ENCODE measurements around the gene P4HB. TPM values are rescaled to one million over a fixed set of nuclear protein-coding genes. Genes with fewer than 3 reads are reported as not detected.

Gene P4HB
- polyA plus RNA-seq, 1 of the 3 experiments (the other 2 are of a cell fraction) = 165 TPM

DNA sequence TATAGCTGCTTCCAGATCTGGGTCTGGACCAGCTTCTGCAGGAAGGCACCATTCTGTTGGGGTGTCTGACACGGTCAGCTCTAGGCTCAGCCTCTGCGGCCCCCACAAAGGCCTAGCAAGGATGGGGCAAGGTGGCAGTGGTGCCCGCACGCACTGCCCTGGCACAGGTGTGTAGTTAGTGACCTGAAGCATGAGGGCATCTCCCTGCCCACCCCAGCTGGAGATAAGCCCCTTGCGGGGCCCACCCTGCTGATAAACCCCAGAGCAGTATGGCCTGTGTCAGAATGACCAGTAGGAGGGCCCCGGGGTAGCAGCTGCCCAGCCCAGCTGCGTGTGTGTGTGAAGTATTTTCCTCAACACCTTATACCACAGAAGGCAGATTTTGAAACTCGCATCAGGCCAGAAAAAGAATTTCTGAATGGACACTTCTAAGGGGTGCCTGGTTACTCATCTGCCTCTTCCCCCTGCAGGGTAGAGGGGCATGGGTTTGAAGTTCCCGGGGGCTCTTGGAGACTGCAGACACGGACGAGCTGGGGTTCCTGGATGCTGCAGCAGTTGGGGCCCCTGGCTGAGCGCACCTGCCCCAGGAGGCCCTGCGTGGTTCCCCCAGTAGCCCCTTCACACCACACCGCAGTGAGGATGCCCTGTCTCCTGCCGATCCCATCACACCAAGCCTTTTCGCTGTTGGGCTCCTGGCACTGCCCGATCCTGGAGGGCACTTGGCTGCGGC, 6.3 kb upstream of the P4HB start:
- Histone ChIP-seq H3K9me2 (no peaks in the 10 kb centered on the region), H3K4me3 (ENCODE audit: low read depth in 2 of 2, low read length in 1 of 2) (no peak overlapping the region), H3F3A (replicated peaks; ENCODE audit: insufficient read depth) (peaks cover 70% of the 10 kb centered on the region), H2AFZ (ENCODE audit: low read depth) (no peak overlapping the region), H3K36me3 (replicated peaks in 1 of 2; ENCODE audit: control insufficient read depth in 1 of 2, insufficient read depth in 2 of 2, low read length in 1 of 2) (peaks cover 38 to 54% of the 10 kb centered on the region in 2 experiments), H3K79me2 (ENCODE audit: insufficient read depth) (peaks cover 78% of the 10 kb centered on the region), H3K4me1 (ENCODE audit: control insufficient read depth in 1 of 2, insufficient read depth in 2 of 2, low read depth in 1 of 2, low read length in 1 of 2) (peaks cover 28 to 63% of the 10 kb centered on the region in 2 experiments; a peak in 3 of 4 replicates), H4K20me1 (ENCODE audit: insufficient read depth) (peaks cover 55% of the 10 kb centered on the region), H3K9me3 (no peaks in the 10 kb centered on the region), H3K27me3 (ENCODE audit: insufficient read depth) (no peaks in the 10 kb centered on the region), H3K9ac (no peak overlapping the region), H3K4me2 (no peak overlapping the region), H3K27ac (ENCODE audit: low read depth in 2 of 2, low read length in 1 of 2) (peak overlapping the region; percentile 86 to 95)
- DNase-seq = peak; percentile 48
- CTCF ChIA-PET = interaction anchor here (0.7 to 5.1 kb wide), 13 partner anchors 14 to 163 kb away, joined by 3 to 32 read pairs (median 4); partner anchors contain the start of genes MAFG and NOTUM
- POLR2A ChIA-PET = interaction anchor here (0.5 to 2.2 kb wide), 17 partner anchors 13 to 245 kb away, joined by 3 to 13 read pairs (median 3); partner anchors contain the start of genes MCRIP1, MRPL12, PCYT2 and SLC25A10
- WGBS (ENCODE audit: low lambda C conversion rate) = 91% methylated on average over 14 of the region's 18 CpGs
- TF ChIP-seq RCOR1 (IDR thresholded peaks at IDR 0.05; ENCODE audit: low read length) (no peak), USF2 (IDR thresholded peaks at IDR 0.05; ENCODE audit: borderline replicate concordance, low read depth, low read length) (no peak), ELF1 (IDR thresholded peaks at IDR 0.05) (no peak; the same call in 1 of the 2 replicates), FOXM1 (IDR thresholded peaks at IDR 0.05; ENCODE audit: low read depth) (no peak; the same call in 1 of the 2 replicates), GATA2 (CRISPR knock-in tag; IDR thresholded peaks at IDR 0.05) (no peak), RAD21 (IDR thresholded peaks at IDR 0.05; ENCODE audit: low read length) (no peak), CHD2 (IDR thresholded peaks at IDR 0.05; ENCODE audit: low read length, partially characterized antibody) (no peak), NRF1 (IDR thresholded peaks at IDR 0.05; ENCODE audit: low read depth, low read length) (no peak), TCF12 (IDR thresholded peaks at IDR 0.05) (no peak), YY1 (IDR thresholded peaks at IDR 0.05; ENCODE audit: low read depth) (no peak), FOSL2 (IDR thresholded peaks at IDR 0.05; ENCODE audit: borderline replicate concordance, low read depth) (peak; percentile 7; the same call in 1 of the 2 replicates), FOXJ3 (CRISPR knock-in tag; IDR thresholded peaks at IDR 0.05) (no peak), RXRA (IDR thresholded peaks at IDR 0.05; ENCODE audit: borderline replicate concordance, low read depth) (no peak), EP300 (IDR thresholded peaks at IDR 0.05; ENCODE audit: borderline replicate concordance in 1 of 2, low read depth in 1 of 2, low read length in 1 of 2) (no peak), GABPA (IDR thresholded peaks at IDR 0.05; ENCODE audit: low read depth) (no peak), NFIC (IDR thresholded peaks at IDR 0.05; ENCODE audit: borderline replicate concordance) (no peak), TAF1 (IDR thresholded peaks at IDR 0.05; ENCODE audit: borderline replicate concordance, low read depth, low read length) (no peak), RFX5 (IDR thresholded peaks at IDR 0.05; ENCODE audit: low read length) (no peak), EZH2phosphoT487 (IDR thresholded peaks at IDR 0.05; ENCODE audit: borderline replicate concordance, low read depth) (no peak), REST (IDR thresholded peaks at IDR 0.05; ENCODE audit: low read depth, low read length) (no peak), MAX (IDR thresholded peaks at IDR 0.05; ENCODE audit: low read depth) (no peak), JUND (IDR thresholded peaks at IDR 0.05) (no peak), POLR2AphosphoS5 (IDR thresholded peaks at IDR 0.05; ENCODE audit: low read depth, low read length) (peak; percentile 28; the same call in 1 of the 2 replicates)
- TF ChIP-seq, protein P1, sequence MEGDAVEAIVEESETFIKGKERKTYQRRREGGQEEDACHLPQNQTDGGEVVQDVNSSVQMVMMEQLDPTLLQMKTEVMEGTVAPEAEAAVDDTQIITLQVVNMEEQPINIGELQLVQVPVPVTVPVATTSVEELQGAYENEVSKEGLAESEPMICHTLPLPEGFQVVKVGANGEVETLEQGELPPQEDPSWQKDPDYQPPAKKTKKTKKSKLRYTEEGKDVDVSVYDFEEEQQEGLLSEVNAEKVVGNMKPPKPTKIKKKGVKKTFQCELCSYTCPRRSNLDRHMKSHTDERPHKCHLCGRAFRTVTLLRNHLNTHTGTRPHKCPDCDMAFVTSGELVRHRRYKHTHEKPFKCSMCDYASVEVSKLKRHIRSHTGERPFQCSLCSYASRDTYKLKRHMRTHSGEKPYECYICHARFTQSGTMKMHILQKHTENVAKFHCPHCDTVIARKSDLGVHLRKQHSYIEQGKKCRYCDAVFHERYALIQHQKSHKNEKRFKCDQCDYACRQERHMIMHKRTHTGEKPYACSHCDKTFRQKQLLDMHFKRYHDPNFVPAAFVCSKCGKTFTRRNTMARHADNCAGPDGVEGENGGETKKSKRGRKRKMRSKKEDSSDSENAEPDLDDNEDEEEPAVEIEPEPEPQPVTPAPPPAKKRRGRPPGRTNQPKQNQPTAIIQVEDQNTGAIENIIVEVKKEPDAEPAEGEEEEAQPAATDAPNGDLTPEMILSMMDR (IDR thresholded peaks at IDR 0.05) = no peak
- TF ChIP-seq, protein P2, sequence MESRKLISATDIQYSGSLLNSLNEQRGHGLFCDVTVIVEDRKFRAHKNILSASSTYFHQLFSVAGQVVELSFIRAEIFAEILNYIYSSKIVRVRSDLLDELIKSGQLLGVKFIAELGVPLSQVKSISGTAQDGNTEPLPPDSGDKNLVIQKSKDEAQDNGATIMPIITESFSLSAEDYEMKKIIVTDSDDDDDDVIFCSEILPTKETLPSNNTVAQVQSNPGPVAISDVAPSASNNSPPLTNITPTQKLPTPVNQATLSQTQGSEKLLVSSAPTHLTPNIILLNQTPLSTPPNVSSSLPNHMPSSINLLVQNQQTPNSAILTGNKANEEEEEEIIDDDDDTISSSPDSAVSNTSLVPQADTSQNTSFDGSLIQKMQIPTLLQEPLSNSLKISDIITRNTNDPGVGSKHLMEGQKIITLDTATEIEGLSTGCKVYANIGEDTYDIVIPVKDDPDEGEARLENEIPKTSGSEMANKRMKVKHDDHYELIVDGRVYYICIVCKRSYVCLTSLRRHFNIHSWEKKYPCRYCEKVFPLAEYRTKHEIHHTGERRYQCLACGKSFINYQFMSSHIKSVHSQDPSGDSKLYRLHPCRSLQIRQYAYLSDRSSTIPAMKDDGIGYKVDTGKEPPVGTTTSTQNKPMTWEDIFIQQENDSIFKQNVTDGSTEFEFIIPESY (IDR thresholded peaks at IDR 0.05; ENCODE audit: borderline replicate concordance, low read depth) = peak; percentile 2; the same call in 1 of the 2 replicates

Measured in SK-N-SH (cell line).